Pulmonary artery endothelial cell (primary cell): ENCODE data around the gene PSMD4. TPM values are rescaled to one million over a fixed set of nuclear protein-coding genes. Genes with fewer than 3 reads are reported as not detected.

Source experiments
- DNase-seq: peaks from one replicate; pipeline ENCODE4 v3.0.0-alpha.2; 2011; ENCODE audit warnings: low read depth, low spot score
- total RNA-seq: library from RNA; depleted of rRNA; stranded (reverse); fragments of >200 nt; gene quantifications from 2 replicates; pipeline ENCODE4 v1.2.3, GENCODE V29; 2014

PSMD4 gene
- total RNA-seq, 1 donor from 2014 or later = 263 TPM

GRCh38 chr1:151294742-151295462, 40.4 kb downstream of the PSMD4 start:
- DNase-seq = no peak

DNA sequence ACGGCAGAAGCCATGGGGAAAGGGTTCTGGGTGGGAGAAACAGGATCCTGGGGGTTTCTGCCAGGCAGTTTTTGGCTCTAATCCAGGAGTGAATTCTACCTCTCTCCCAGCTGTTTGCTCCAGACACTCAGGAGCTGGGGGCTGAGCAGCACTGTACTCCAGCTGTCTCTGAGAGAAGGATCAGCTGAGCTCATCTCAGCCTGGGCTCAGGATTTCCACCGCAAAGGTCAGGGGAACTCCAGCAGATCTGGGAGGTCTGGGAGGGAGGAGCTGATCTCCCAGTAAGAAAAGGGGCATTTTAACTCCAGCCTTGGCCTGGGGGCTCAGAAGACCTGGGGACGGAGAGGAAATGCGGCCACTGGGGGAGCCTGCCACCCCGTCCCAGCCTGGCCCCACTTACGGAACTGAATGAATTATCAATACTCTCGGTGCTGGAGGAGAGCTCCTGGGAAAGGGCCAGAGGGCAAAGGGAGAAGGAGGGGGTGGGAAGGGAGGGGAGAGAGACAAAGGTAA, 55.3 kb downstream of the PSMD4 start:
- DNase-seq = no peak

GRCh38 chr1:151311011-151311410, 56.5 kb downstream of the PSMD4 start:
- no peak for DNase-seq

DNA sequence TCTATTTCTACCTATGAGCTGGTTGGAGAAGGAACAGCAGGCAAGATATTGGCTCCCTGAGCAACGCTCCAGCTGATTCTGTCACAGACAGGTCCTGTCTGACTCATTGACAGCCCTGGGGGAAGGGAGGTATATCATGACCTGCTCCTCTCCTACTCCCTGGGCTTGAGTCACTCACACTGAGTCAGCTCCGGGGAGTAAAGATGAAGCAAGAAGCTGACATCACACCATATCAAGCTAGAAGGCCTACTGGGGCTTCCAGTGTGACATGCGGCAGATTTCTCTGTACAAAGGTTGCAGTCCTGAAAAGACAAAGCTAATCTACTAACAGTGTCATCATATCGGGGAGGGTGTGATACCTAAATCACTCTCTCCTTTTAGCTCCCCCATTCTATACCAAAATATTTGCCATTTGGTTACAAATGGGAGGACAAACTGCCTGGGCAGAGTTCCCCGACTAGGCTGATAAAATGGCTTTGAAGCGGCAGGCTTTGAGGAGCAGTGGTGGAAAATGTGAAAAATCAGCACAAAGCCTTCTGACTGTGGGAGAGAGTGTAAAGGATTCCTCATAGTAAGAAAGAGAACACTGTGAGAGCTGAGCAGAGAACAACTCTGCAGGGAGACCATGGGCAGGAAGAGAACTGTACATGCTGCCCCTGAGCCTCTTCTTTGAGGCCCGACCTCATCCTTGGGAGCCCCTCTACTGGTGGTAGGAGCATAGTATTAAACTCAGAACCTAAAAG, 57.2 kb downstream of the PSMD4 start:
- DNase-seq = peak; percentile 81

DNA sequence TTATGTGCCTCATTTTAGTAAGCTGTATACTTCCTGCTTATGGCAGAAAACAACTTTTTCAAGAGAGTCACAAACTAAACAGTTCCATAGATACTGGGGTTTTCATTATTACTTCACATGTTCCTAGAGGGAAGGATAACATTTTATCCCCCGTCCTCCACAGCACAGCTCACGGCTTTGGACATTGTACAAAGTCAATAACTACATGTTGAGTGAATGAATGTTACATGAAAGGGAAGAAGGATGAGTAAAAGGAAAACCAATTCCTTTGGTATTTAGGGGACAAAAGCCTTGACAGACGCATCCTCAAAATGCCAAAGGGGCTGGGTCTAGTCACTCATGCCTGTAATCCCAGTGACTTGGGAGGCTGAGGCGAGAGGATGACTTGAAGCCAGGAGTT, 57.9 kb downstream of the PSMD4 start:
- no peak for DNase-seq

GRCh38 chr1:151312826-151313225, 58.3 kb downstream of the PSMD4 start:
- DNase-seq = no peak

DNA sequence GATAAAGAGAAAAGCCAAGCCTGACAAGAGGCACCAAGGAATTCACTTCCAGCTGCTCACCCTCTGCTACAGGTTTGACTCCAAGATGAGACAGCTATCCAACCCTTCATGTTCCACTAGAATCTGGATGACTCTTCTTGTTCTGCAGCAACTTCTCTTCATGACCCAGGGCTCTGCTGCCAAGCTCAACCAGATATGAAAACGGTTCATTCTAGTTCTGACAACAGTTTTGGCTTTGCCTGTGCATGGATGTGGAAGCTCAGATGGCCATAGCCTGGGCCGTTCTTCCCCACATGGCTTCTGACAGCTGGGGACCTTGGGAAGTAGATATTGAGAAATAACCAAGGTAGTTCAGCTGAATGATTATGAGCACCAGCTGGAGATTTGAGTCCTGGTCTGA, 59.0 kb downstream of the PSMD4 start:
- DNase-seq = no peak

DNA sequence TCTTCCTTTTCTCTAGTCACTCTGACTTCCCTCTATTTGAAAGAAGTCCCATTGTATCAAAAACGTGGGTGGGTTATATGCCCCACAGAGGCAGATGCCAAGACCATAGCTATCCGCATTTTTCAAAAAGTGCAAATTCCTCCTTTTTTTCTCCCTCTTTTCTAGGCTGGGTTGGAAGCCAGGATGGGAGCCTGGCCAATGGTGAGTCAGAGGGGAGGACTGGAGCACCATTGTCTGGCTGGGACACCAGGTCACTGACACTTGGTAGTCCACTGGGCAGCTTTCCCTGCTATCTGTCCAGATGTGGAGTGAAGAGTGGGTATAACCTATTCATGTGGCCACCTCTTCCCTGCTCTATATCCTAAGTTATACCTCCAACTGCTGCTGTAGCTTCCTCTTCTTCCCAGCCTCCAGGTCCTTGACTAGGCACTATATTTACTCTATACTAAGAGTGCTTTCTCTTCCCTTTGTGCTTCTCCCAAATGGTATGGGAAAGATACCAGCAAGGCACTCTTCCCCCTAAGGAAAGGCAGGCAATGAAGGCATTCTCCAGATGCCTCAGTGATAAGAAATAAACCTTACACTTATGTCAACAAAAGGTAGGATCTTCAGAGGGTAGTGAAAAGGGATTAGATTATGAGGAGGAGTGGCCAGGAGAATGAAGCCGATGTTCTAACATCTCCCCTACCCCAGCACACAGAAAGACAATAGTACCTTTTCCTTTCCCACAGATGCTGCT, 59.8 kb downstream of the PSMD4 start:
- DNase-seq = peak; percentile 63

GRCh38 chr1:151315565-151316235, 61.2 kb downstream of the PSMD4 start:
- no peak for DNase-seq

Other genes starting within 250 kb of the PSMD4 start
- gene MINDY1, start 247.8 kb upstream of the PSMD4 start, total RNA-seq = 8.9 and 12.0 TPM in 2 replicates
- 4.1 and 7.7 TPM in 2 replicates for gene PRUNE1, start 246.3 kb upstream of the PSMD4 start, total RNA-seq
- gene BNIPL, start 218.1 kb upstream of the PSMD4 start, total RNA-seq = 0.07 and 0.11 TPM in 2 replicates
- 1.1 and 1.4 TPM in 2 replicates for gene C1orf56, start 207.0 kb upstream of the PSMD4 start, total RNA-seq
- gene CDC42SE1, start 195.1 kb upstream of the PSMD4 start, total RNA-seq = 59.9 and 70.5 TPM in 2 replicates
- 4.3 and 4.9 TPM in 2 replicates for gene MLLT11, start 194.3 kb upstream of the PSMD4 start, total RNA-seq
- gene GABPB2, start 184.0 kb upstream of the PSMD4 start, total RNA-seq = 6.4 and 9.8 TPM in 2 replicates
- gene SEMA6C, start 108.1 kb upstream of the PSMD4 start, total RNA-seq = 5.3 and 19.5 TPM in 2 replicates
- gene TNFAIP8L2, start 98.1 kb upstream of the PSMD4 start, total RNA-seq = 0.13 and 0.35 TPM in 2 replicates
- gene LYSMD1, start 88.8 kb upstream of the PSMD4 start, total RNA-seq = 3.1 and 5.6 TPM in 2 replicates
- gene SCNM1, start 88.6 kb upstream of the PSMD4 start, total RNA-seq = 30.2 and 37.2 TPM in 2 replicates
- gene TMOD4, start 78.8 kb upstream of the PSMD4 start, total RNA-seq = not detected in 2 replicates
- 63.3 and 65.7 TPM in 2 replicates for gene VPS72, start 64.5 kb upstream of the PSMD4 start, total RNA-seq
- gene PIP5K1A, start 56.2 kb upstream of the PSMD4 start, total RNA-seq = 61.1 and 73.7 TPM in 2 replicates
- 6.2 and 6.9 TPM in 2 replicates for gene ZNF687, start 27.6 kb downstream of the PSMD4 start, total RNA-seq
- 39.4 and 50.7 TPM in 2 replicates for gene PI4KB, start 72.7 kb downstream of the PSMD4 start, total RNA-seq
- gene RFX5, start 92.5 kb downstream of the PSMD4 start, total RNA-seq = 51.0 and 68.5 TPM in 2 replicates
- gene SELENBP1, start 118.0 kb downstream of the PSMD4 start, total RNA-seq = 9.4 and 11.7 TPM in 2 replicates
- 482 and 509 TPM in 2 replicates for gene PSMB4, start 144.8 kb downstream of the PSMD4 start, total RNA-seq
- gene POGZ, start 204.8 kb downstream of the PSMD4 start, total RNA-seq = 12.2 and 16.9 TPM in 2 replicates